ENCODE results near the gene TSKU.
"Not testable (repeated sequence)": the region's sequence is repeated elsewhere in the genome, so short reads cannot be mapped to it uniquely, and the experiment has no call there.

Gene TSKU

DNA sequence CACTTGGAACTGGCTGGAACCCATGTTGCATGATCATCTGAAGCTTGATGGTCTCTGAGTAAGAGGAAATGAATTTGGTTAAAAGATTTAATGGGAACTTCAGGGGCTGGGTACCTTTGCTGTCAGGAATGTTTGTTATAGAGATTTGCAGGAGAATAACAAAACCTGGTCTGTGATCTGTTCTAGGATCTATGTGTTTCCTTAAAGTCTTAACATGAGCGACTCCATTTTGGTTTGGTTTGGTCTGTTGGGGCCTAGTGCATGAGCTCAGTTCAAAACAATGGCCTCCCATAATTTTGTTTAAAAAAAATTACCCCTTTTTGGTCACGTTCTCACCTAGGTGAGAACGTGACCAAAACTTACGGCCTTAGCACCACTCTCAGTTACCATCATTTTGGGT is 28.1 kb downstream of the TSKU start:
- Histone ChIP-seq H3K23ac (ENCODE audit: low read length in 2 of 2) (no peak overlapping the region), H4K8ac (ENCODE audit: low read length) (no peak overlapping the region), H3K36me3 (ENCODE audit: control insufficient read depth in 1 of 2, insufficient read depth in 2 of 2, low read depth in 1 of 2, low read length in 2 of 2) (no peaks in the 10 kb centered on the region), H3K18ac (ENCODE audit: low read depth in 1 of 2, low read length in 2 of 2) (no peak overlapping the region), H2AFZ (ENCODE audit: low read depth, low read length) (no peak overlapping the region), H2AK5ac (ENCODE audit: low read length, severe bottlenecking) (no peak overlapping the region), H2BK15ac (ENCODE audit: low read depth, poor library complexity, severe bottlenecking) (no peak overlapping the region), H3K14ac (ENCODE audit: low read length in 2 of 2) (no peak overlapping the region), H3K9me3 (ENCODE audit: control insufficient read depth, low read length) (peaks cover 7% of the 10 kb centered on the region), H3K79me1 (replicated peaks; ENCODE audit: low read length, poor library complexity, severe bottlenecking) (no peaks in the 10 kb centered on the region), H3K27ac (ENCODE audit: low read length, poor library complexity, severe bottlenecking) (no peak overlapping the region), H3K4me2 (ENCODE audit: low read length, poor library complexity, severe bottlenecking) (no peak overlapping the region), H3K4ac (ENCODE audit: low read depth in 1 of 2, low read length in 2 of 2) (no peak overlapping the region), H3K4me3 (ENCODE audit: insufficient read depth in 1 of 2, low read depth in 1 of 2, low read length in 2 of 2) (no peak overlapping the region), H2BK5ac (ENCODE audit: low read depth, low read length, poor library complexity, severe bottlenecking) (no peak overlapping the region), H4K91ac (ENCODE audit: low read length) (no peak overlapping the region), H2BK12ac (ENCODE audit: low read length in 2 of 2) (no peak overlapping the region), H3K27me3 (ENCODE audit: control insufficient read depth in 1 of 2, insufficient read depth in 1 of 2, low read length in 2 of 2) (no peaks in the 10 kb centered on the region), H3K9ac (ENCODE audit: low read length) (no peak overlapping the region), H2BK120ac (ENCODE audit: low read depth, low read length) (no peak overlapping the region), H3K4me1 (ENCODE audit: control insufficient read depth, insufficient read depth, low read depth, low read length) (peaks cover 4% of the 10 kb centered on the region)
- WGBS, result 93% methylated on average over 4 of the region's 4 CpGs
- DNase-seq, result no peak

DNA sequence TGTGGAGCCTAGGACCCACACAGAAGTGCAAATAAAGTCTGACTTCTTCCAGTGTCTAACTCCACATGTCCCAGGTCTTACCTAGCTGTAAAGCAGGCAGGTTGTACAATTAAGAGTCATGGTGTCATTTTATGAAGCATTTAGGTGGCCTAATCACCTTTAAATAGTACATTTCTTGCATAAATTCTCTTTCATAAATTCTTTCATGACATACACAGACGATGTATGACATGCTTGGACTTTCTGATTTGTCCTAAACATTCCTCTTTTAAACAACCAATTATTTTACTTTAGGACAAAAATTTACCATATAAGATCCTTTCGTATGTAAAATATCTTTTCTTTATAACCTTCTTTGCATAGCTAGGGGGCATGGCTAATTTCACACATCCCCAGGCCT is 31.3 kb downstream of the TSKU start:
- H2BK5ac ChIP-seq (ENCODE audit: low read depth, low read length, poor library complexity, severe bottlenecking), result no peak overlapping the region
- H3K4ac ChIP-seq (ENCODE audit: low read depth in 1 of 2, low read length in 2 of 2), result no peak overlapping the region
- H2BK120ac ChIP-seq (ENCODE audit: low read depth, low read length), result no peak overlapping the region
- H2BK15ac ChIP-seq (ENCODE audit: low read depth, poor library complexity, severe bottlenecking), result no peak overlapping the region
- H4K91ac ChIP-seq (ENCODE audit: low read length), result no peak overlapping the region
- peaks cover 7% of the 10 kb centered on the region for H3K9me3 ChIP-seq (ENCODE audit: control insufficient read depth, low read length)
- H3K27me3 ChIP-seq (ENCODE audit: control insufficient read depth in 1 of 2, insufficient read depth in 1 of 2, low read length in 2 of 2), result no peaks in the 10 kb centered on the region
- H3K4me1 ChIP-seq (ENCODE audit: control insufficient read depth, insufficient read depth, low read depth, low read length), result no peaks in the 10 kb centered on the region
- H3K14ac ChIP-seq (ENCODE audit: low read length in 2 of 2), result no peak overlapping the region
- no peaks in the 10 kb centered on the region for H3K36me3 ChIP-seq (ENCODE audit: control insufficient read depth in 1 of 2, insufficient read depth in 2 of 2, low read depth in 1 of 2, low read length in 2 of 2)
- no peak overlapping the region for H3K18ac ChIP-seq (ENCODE audit: low read depth in 1 of 2, low read length in 2 of 2)
- H4K8ac ChIP-seq (ENCODE audit: low read length), result no peak overlapping the region
- no peak overlapping the region for H3K9ac ChIP-seq (ENCODE audit: low read length)
- no peak overlapping the region for H2AFZ ChIP-seq (ENCODE audit: low read depth, low read length)
- no peak overlapping the region for H3K4me2 ChIP-seq (ENCODE audit: low read length, poor library complexity, severe bottlenecking)
- H3K79me1 ChIP-seq (replicated peaks; ENCODE audit: low read length, poor library complexity, severe bottlenecking), result no peaks in the 10 kb centered on the region
- H3K4me3 ChIP-seq (ENCODE audit: insufficient read depth in 1 of 2, low read depth in 1 of 2, low read length in 2 of 2), result no peak overlapping the region
- no peak overlapping the region for H3K27ac ChIP-seq (ENCODE audit: low read length, poor library complexity, severe bottlenecking)
- no peak overlapping the region for H2BK12ac ChIP-seq (ENCODE audit: low read length in 2 of 2)
- no peak for DNase-seq
- H2AK5ac ChIP-seq (ENCODE audit: low read length, severe bottlenecking), result no peak overlapping the region
- 100% methylated on average over 2 of the region's 2 CpGs for WGBS
- no peak overlapping the region for H3K23ac ChIP-seq (ENCODE audit: low read length in 2 of 2)

DNA sequence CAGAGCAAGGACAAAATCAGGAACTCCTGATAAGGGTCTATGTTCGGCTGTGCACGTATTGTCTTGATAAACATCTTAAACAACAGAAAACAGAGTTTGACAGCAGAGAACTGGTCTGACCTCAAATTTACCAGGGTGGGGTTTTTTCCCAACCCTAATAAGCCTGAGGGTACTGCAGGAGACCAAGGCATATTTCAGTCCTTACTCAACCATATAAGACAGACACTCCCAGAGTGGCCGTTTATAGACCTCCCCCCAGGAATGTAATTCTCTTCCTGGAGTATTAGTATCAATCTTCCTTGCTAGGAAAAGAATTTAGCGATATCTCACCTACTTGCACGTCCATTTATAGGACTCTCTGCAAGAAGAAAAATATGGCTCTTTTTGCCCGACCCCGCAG is 32.5 kb downstream of the TSKU start:
- H3K27me3 ChIP-seq (ENCODE audit: control insufficient read depth in 1 of 2, insufficient read depth in 1 of 2, low read length in 2 of 2); H3K14ac ChIP-seq (ENCODE audit: low read length in 2 of 2); H2BK15ac ChIP-seq (ENCODE audit: low read depth, poor library complexity, severe bottlenecking); H3K9ac ChIP-seq (ENCODE audit: low read length); H3K18ac ChIP-seq (ENCODE audit: low read depth in 1 of 2, low read length in 2 of 2); H2BK12ac ChIP-seq (ENCODE audit: low read length in 2 of 2); H4K91ac ChIP-seq (ENCODE audit: low read length); H3K36me3 ChIP-seq (ENCODE audit: control insufficient read depth in 1 of 2, insufficient read depth in 2 of 2, low read depth in 1 of 2, low read length in 2 of 2); H3K4me2 ChIP-seq (ENCODE audit: low read length, poor library complexity, severe bottlenecking); H2BK5ac ChIP-seq (ENCODE audit: low read depth, low read length, poor library complexity, severe bottlenecking); H4K8ac ChIP-seq (ENCODE audit: low read length); H3K79me1 ChIP-seq (replicated peaks; ENCODE audit: low read length, poor library complexity, severe bottlenecking); H2AFZ ChIP-seq (ENCODE audit: low read depth, low read length); H3K9me3 ChIP-seq (ENCODE audit: control insufficient read depth, low read length); H3K4me3 ChIP-seq (ENCODE audit: insufficient read depth in 1 of 2, low read depth in 1 of 2, low read length in 2 of 2); H2AK5ac ChIP-seq (ENCODE audit: low read length, severe bottlenecking); H3K4me1 ChIP-seq (ENCODE audit: control insufficient read depth, insufficient read depth, low read depth, low read length); H3K23ac ChIP-seq (ENCODE audit: low read length in 2 of 2); H2BK120ac ChIP-seq (ENCODE audit: low read depth, low read length); H3K27ac ChIP-seq (ENCODE audit: low read length, poor library complexity, severe bottlenecking); H3K4ac ChIP-seq (ENCODE audit: low read depth in 1 of 2, low read length in 2 of 2); DNase-seq: not testable (repeated sequence)
- 91% methylated on average over 7 of the region's 7 CpGs for WGBS

DNA sequence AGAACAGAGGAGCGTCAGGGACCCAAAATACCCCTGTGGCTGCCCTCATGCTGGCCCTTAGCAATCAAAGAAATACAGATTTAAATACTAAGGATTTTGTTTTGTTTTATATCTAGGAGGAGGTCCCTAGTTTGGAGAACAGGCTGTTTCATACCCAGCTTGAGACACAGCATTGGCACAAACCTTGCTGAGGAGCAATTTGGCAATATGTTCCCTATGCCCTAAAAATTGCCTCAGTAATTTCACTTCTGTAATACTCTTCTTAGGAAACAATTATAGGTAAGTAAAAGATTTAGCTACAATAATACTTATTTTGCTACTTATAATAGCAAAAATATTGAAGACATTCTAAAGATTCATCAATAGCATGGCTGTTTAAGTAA is 37.0 kb downstream of the TSKU start:
- Histone ChIP-seq H2AK5ac (ENCODE audit: low read length, severe bottlenecking) (no peak overlapping the region), H3K27ac (ENCODE audit: low read length, poor library complexity, severe bottlenecking) (no peak overlapping the region), H3K27me3 (ENCODE audit: control insufficient read depth in 1 of 2, insufficient read depth in 1 of 2, low read length in 2 of 2) (no peaks in the 10 kb centered on the region), H4K8ac (ENCODE audit: low read length) (no peak overlapping the region), H3K79me1 (replicated peaks; ENCODE audit: low read length, poor library complexity, severe bottlenecking) (no peaks in the 10 kb centered on the region), H3K18ac (ENCODE audit: low read depth in 1 of 2, low read length in 2 of 2) (no peak overlapping the region), H3K4me2 (ENCODE audit: low read length, poor library complexity, severe bottlenecking) (no peak overlapping the region), H3K4me3 (ENCODE audit: insufficient read depth in 1 of 2, low read depth in 1 of 2, low read length in 2 of 2) (no peak overlapping the region), H2AFZ (ENCODE audit: low read depth, low read length) (no peak overlapping the region), H3K9ac (ENCODE audit: low read length) (no peak overlapping the region), H2BK12ac (ENCODE audit: low read length in 2 of 2) (no peak overlapping the region), H3K4ac (ENCODE audit: low read depth in 1 of 2, low read length in 2 of 2) (no peak overlapping the region), H3K36me3 (ENCODE audit: control insufficient read depth in 1 of 2, insufficient read depth in 2 of 2, low read depth in 1 of 2, low read length in 2 of 2) (no peaks in the 10 kb centered on the region), H3K14ac (ENCODE audit: low read length in 2 of 2) (no peak overlapping the region), H3K4me1 (ENCODE audit: control insufficient read depth, insufficient read depth, low read depth, low read length) (peaks cover 5% of the 10 kb centered on the region), H2BK120ac (ENCODE audit: low read depth, low read length) (no peak overlapping the region), H3K23ac (ENCODE audit: low read length in 2 of 2) (no peak overlapping the region), H2BK5ac (ENCODE audit: low read depth, low read length, poor library complexity, severe bottlenecking) (no peak overlapping the region), H3K9me3 (ENCODE audit: control insufficient read depth, low read length) (no peaks in the 10 kb centered on the region), H4K91ac (ENCODE audit: low read length) (no peak overlapping the region), H2BK15ac (ENCODE audit: low read depth, poor library complexity, severe bottlenecking) (no peak overlapping the region)
- no peak for DNase-seq
- no CpG with 5 or more reads among the region's 1 CpG for WGBS
